ENCODE measurements around the gene LRRC8D.

Gene LRRC8D

DNA sequence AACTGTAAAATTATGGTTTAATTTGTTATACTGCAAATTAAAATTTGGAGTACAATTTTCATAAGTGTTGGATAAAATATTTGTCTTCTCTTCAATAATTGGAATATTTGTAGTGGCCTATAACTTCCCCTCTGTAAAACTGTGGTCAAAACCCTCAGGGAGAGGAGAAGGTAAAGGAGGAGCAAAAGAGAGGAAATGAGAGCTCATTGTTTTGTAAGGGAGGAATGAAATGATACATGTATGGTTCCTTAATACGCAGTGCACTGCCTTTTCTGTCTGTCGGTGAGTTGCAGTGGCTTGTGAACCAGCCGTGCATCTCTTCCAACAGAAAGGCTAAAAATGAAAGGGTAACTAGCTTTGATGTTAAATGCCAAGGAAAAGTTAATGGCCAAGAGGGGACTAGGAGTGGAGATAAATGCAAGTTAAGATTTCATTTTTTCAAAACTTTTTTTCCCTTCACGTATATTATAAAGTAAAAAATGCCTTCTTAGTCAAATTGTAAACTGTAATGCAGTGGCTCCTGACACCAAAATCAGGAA, 26.4 kb downstream of the LRRC8D start:
- H3K4me3 Mint-ChIP-seq = no peak overlapping the region
- peaks cover 39% of the 10 kb centered on the region for H3K4me1 Mint-ChIP-seq
- H3K9me3 Mint-ChIP-seq = no peaks in the 10 kb centered on the region
- DNase-seq = no peak
- TF ChIP-seq, protein P1, sequence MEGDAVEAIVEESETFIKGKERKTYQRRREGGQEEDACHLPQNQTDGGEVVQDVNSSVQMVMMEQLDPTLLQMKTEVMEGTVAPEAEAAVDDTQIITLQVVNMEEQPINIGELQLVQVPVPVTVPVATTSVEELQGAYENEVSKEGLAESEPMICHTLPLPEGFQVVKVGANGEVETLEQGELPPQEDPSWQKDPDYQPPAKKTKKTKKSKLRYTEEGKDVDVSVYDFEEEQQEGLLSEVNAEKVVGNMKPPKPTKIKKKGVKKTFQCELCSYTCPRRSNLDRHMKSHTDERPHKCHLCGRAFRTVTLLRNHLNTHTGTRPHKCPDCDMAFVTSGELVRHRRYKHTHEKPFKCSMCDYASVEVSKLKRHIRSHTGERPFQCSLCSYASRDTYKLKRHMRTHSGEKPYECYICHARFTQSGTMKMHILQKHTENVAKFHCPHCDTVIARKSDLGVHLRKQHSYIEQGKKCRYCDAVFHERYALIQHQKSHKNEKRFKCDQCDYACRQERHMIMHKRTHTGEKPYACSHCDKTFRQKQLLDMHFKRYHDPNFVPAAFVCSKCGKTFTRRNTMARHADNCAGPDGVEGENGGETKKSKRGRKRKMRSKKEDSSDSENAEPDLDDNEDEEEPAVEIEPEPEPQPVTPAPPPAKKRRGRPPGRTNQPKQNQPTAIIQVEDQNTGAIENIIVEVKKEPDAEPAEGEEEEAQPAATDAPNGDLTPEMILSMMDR (IDR thresholded peaks at IDR 0.05) = no peak
- H3K36me3 Mint-ChIP-seq (ENCODE audit: low read depth) = peaks cover 55% of the 10 kb centered on the region
- no peaks in the 10 kb centered on the region for H3K27me3 Mint-ChIP-seq (ENCODE audit: low read depth, poor library complexity)
- no peak overlapping the region for H3K27ac Mint-ChIP-seq

DNA sequence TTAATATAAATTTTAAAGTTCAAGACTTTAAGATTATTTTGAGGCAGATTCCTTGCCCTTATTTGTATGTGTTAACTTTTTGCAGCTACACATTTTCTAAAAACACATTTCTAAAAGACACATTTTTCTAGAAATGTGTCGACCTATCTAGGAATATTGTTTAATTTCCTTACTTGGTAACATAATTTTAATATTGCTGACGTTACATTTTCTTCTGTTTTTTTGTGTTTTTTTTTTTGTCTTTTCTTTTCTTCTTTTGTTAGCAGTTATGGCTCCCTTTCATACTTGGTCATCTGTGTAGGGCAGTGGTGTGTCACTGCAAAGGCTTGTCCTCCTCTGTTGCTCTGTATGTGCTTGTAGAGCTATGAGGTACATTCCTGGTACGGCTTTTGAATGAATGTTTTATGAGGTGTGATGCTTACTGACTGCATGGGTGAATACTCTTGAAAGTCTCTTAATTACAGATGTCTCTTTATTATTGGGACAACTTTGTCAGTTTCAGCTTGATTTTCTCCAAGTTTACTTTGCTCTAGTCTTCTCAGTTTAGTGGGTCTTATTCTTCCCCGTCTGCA, 30.1 kb downstream of the LRRC8D start:
- TF ChIP-seq, protein P1 (IDR thresholded peaks at IDR 0.05) = no peak
- H3K4me3 Mint-ChIP-seq = no peak overlapping the region

DNA sequence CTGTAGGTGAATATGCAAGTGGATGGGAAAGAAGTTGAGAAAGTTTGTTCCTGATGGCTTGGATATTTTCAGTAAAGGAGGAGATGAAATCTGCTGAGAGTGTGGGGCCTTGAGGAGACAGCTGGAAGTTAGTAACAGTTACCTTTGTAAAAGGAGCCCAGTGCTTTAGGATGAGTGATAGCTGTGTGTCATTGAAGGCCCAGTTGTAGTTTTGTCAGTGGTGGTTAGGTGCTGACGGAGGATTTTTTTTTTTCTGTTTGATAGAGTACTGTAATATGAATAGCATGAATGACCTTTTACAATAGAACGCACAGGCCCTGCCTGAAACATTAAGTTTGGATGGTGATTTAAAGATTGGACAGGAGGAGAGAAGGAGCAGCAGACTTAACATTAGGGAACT, 33.3 kb downstream of the LRRC8D start:
- Mint-ChIP-seq H3K4me1 (peaks cover 7% of the 10 kb centered on the region), H3K4me3 (no peak overlapping the region), H3K27me3 (ENCODE audit: low read depth, poor library complexity) (no peaks in the 10 kb centered on the region), H3K27ac (no peak overlapping the region), H3K36me3 (ENCODE audit: low read depth) (peaks cover 11% of the 10 kb centered on the region), H3K9me3 (no peaks in the 10 kb centered on the region)
- TF ChIP-seq, protein P1 (IDR thresholded peaks at IDR 0.05) = no peak
- no peak for DNase-seq

More for the DNA sequence above, 30.1 kb downstream of the LRRC8D start:
- no peak overlapping the region for H3K27ac Mint-ChIP-seq
- DNase-seq = no peak
- H3K9me3 Mint-ChIP-seq = no peaks in the 10 kb centered on the region
- peaks cover 37% of the 10 kb centered on the region for H3K36me3 Mint-ChIP-seq (ENCODE audit: low read depth)
- H3K27me3 Mint-ChIP-seq (ENCODE audit: low read depth, poor library complexity) = no peaks in the 10 kb centered on the region
- H3K4me1 Mint-ChIP-seq = peaks cover 9% of the 10 kb centered on the region

DNA sequence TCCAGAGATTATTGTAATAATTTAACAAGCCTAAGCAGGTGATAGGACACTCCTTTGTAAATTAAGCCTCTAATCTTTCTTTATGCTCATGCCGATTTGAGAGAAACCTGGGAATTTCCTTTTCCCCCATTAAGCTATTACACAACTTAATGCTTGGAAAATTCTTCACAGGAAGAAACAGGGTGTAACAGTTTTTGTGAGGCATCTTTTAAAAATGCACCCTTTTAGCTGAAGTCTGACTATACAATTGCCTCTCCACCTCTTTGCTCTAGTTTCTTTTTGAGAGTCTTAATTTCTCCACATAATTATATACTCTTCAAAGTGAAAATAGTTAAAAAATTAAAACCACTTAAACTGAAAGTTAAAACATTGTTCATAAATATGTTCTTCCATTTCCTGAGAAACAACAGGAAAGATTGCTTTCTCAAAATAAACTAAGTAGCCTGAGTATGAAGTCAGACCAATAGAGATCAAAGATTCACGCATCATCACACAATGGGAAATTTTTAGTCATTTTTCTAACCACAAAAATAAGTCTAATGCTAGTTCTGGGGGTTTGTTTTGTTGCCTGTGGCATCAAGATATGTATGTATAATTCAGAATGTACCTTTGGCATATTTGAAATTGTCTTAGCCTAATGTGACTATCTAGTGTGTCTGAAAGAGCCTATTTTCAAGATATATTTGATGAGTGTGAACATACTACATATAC, 34.7 kb downstream of the LRRC8D start:
- Mint-ChIP-seq H3K27me3 (ENCODE audit: low read depth, poor library complexity) (no peaks in the 10 kb centered on the region), H3K4me1 (peaks cover 20% of the 10 kb centered on the region), H3K4me3 (no peak overlapping the region), H3K36me3 (ENCODE audit: low read depth) (no peaks in the 10 kb centered on the region), H3K27ac (no peak overlapping the region), H3K9me3 (no peaks in the 10 kb centered on the region)
- DNase-seq = no peak
- TF ChIP-seq, protein P1 (IDR thresholded peaks at IDR 0.05) = no peak

DNA sequence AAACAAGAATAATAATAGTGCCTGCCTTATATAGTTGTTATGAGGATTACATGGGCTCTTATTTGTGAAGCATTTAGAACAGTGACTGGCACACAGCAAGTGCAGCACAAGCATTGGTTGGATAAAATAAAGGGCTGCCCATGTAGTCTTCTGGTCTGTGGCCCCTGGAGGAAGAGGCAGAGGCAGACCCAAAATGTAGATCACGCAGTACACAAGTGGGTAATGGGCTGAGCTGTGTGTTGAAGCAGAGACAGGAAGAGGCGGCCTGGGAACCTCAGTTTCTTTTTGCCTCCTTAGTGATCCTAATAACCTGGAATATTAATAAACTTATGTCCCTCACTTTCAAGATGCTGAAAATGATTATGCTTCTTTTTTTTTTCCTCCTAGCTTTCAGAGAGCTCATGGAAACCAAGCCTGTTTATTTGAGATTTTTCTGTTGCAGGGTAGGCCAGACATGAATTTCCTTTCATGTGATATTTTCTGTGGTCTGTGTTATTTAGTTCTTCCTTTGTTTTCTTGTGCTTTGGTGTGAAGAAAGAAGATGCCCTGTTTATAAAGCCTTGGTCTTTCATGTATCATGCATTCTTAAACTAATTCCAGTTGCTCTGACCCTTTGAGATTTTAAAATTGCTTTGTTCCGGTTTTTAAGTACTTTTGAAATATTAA, 42.5 kb downstream of the LRRC8D start:
- H3K27me3 Mint-ChIP-seq (ENCODE audit: low read depth, poor library complexity) = no peaks in the 10 kb centered on the region
- peak overlapping the region; percentile 87 for H3K27ac Mint-ChIP-seq
- DNase-seq = no peak
- peaks cover 16% of the 10 kb centered on the region for H3K36me3 Mint-ChIP-seq (ENCODE audit: low read depth)
- TF ChIP-seq, protein P1 (IDR thresholded peaks at IDR 0.05) = no peak
- H3K4me3 Mint-ChIP-seq = no peak overlapping the region
- no peaks in the 10 kb centered on the region for H3K9me3 Mint-ChIP-seq
- peaks cover 33% of the 10 kb centered on the region for H3K4me1 Mint-ChIP-seq
